T-helper 17 cell (primary cell): ENCODE results near the gene UBXN11. TPM values are rescaled to one million over a fixed set of nuclear protein-coding genes. Genes with fewer than 3 reads are reported as not detected.

ENCODE experiments used
- ATAC-seq: fragments of 150-1000 bp; cut with Tn5 transposase; 2 replicates; pipeline ENCODE4 v1.10.0; 2021; ENCODE audit warnings: mild to moderate bottlenecking, moderate library complexity
- DNase-seq, 3 donors: peaks; one replicate each; pipeline versions ENCODE4 v3.0.0 to v3.0.0-alpha.2; 2020 to 2021
- H3K9me3 ChIP-seq: one replicate; pipeline ENCODE4 v1.7.0; 2013; ENCODE audit warnings: low read length, mild to moderate bottlenecking; ENCODE audit not compliant: control insufficient read depth, poor library complexity, severe bottlenecking
- H3K27ac Mint-ChIP-seq: one replicate; pipeline ENCODE4 v1.8.0; 2022; ENCODE audit warnings: mild to moderate bottlenecking, moderate library complexity, mixed read lengths
- H3K27me3 Mint-ChIP-seq: one replicate; pipeline ENCODE4 v1.8.0; 2022; ENCODE audit warnings: mixed read lengths
- H3K36me3 Mint-ChIP-seq: one replicate; pipeline ENCODE4 v1.8.0; 2022; ENCODE audit warnings: low read depth, mixed read lengths
- H3K4me1 Mint-ChIP-seq: one replicate; pipeline ENCODE4 v1.8.0; 2022; ENCODE audit warnings: mild to moderate bottlenecking, mixed read lengths
- H3K4me3 Mint-ChIP-seq: one replicate; pipeline ENCODE4 v1.8.0; 2022; ENCODE audit warnings: mild to moderate bottlenecking, moderate library complexity, mixed read lengths
- total RNA-seq, 4 donors: library from RNA in 2 of 4; stranded (reverse) in 2 of 4; gene quantifications; one replicate each; pipeline ENCODE4 v1.2.3 and lab custom pipeline; 2022 to 2026

Gene UBXN11
- total RNA-seq, 2 donors from 2014 or later: 44.6 to 45.1 TPM

GRCh38 chr1:26237230-26237966 lies 69.0 kb downstream of the UBXN11 start:
- Mint-ChIP-seq H3K27me3 (no peaks in the 10 kb centered on the region), H3K27ac (no peak overlapping the region), H3K4me1 (peaks cover 31% of the 10 kb centered on the region), H3K4me3 (peak overlapping the region; percentile 33), H3K36me3 (no peaks in the 10 kb centered on the region)
- no peaks in the 10 kb centered on the region for H3K9me3 ChIP-seq
- DNase-seq (no peak), ATAC-seq (no peak)

DNA sequence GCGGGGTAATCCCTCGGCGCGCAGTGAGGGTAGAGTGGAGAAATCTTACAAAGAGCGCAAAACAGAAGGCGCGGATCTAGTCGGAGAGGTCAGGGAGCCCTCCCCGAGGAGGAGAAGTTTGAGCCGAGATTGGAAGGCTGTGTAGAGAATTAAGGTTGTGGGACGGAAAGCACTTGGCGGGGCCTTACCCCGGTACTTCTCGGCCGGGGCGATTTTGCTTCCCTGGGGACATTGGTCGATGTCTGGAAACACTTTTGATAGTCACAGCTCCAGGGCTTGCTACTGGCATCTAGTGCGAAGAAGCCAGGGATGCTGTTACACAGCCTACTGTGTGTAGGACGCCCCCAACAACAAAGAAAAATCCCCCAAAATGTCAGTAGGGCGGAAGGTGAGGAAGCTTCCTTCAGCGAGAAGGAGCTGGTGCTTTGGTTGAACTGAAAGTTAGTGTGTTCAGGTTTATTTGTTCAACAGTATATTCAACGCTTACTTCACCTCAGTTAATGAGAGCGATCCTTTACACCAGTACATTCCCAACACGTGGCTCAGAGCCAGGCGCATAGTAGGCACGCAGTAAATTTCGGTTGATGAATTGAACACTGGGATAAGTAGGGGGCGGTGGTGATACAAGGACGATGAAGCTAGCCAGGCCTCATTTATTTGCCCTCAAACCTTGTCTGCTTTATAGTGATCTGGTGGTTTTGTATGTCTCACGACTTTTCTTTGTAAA lies 71.6 kb downstream of the UBXN11 start:
- no peaks in the 10 kb centered on the region for H3K9me3 ChIP-seq
- Mint-ChIP-seq H3K36me3 (no peaks in the 10 kb centered on the region), H3K27me3 (no peaks in the 10 kb centered on the region), H3K4me3 (peak overlapping the region; percentile 100), H3K4me1 (peaks cover 29% of the 10 kb centered on the region), H3K27ac (peak overlapping the region; percentile 97)
- ATAC-seq (no peak), DNase-seq (peak in 2 of 3 donors; percentile 10 to 12)

GRCh38 chr1:26233903-26234643 lies 72.4 kb downstream of the UBXN11 start, which contains the start of gene CEP85:
TSS of gene CEP85 (plus strand) at chr1:26234200. CDS start at chr1:26239784, 5,584 bp downstream.
- H3K9me3 ChIP-seq: no peaks in the 10 kb centered on the region
- Mint-ChIP-seq H3K27me3 (no peaks in the 10 kb centered on the region), H3K4me3 (peak within 1 kb of the TSS; percentile 100), H3K27ac (peak within 1 kb of the TSS; percentile 97), H3K4me1 (peaks cover 29% of the 10 kb centered on the region), H3K36me3 (no peaks in the 10 kb centered on the region)
- DNase-seq (peak; percentile 96 to 97 (median 97)), ATAC-seq (peak; percentile 92)

Other genes starting within 250 kb of the UBXN11 start
- gene TRIM63, start 239.0 kb downstream of the UBXN11 start, total RNA-seq: not detected
- 1 to 10 TPM; 6.8 to 7.6 TPM for gene PDIK1L, start 194.8 kb downstream of the UBXN11 start, total RNA-seq
- not detected for gene FAM110D, start 147.6 kb downstream of the UBXN11 start, total RNA-seq
- not detected for gene C1orf232, start 137.7 kb downstream of the UBXN11 start, total RNA-seq
- 10 to 100 TPM; 15.6 to 15.9 TPM for gene ZNF593, start 136.7 kb downstream of the UBXN11 start, total RNA-seq
- not detected for gene ZNF593OS, start 134.8 kb downstream of the UBXN11 start, total RNA-seq
- gene CNKSR1, start 129.1 kb downstream of the UBXN11 start, total RNA-seq: 1 to 10 TPM; 3.8 to 5.4 TPM
- gene CATSPER4, start 116.0 kb downstream of the UBXN11 start, total RNA-seq: not detected
- gene CEP85, start 72.4 kb downstream of the UBXN11 start, total RNA-seq: 10 to 100 TPM; 12.5 to 14.3 TPM
- 100 to 1,000 TPM; 361 to 435 TPM for gene SH3BGRL3, start 26.6 kb downstream of the UBXN11 start, total RNA-seq
- 1,000 to 10,000 TPM; 1,152 to 1,411 TPM for gene CD52, start 11.3 kb upstream of the UBXN11 start, total RNA-seq
- gene CRYBG2, start 47.5 kb upstream of the UBXN11 start, total RNA-seq: 1 to 10 TPM; 1.2 to 2.9 TPM
- gene ZNF683, start 66.1 kb upstream of the UBXN11 start, total RNA-seq: not detected
- gene LIN28A, start 104.2 kb upstream of the UBXN11 start, total RNA-seq: not detected
- gene DHDDS, start 125.7 kb upstream of the UBXN11 start, total RNA-seq: 10 to 100 TPM; 32.4 to 38.8 TPM
- 100 to 1,000 TPM; 271 to 276 TPM for gene HMGN2, start 165.8 kb upstream of the UBXN11 start, total RNA-seq
- 10 to 100 TPM; 76.3 to 98.0 TPM for gene RPS6KA1, start 223.1 kb upstream of the UBXN11 start, total RNA-seq